Endothelial cell (in vitro differentiated cells): ENCODE data around the gene ZNF217. TPM values are rescaled to one million over a fixed set of nuclear protein-coding genes. Genes with fewer than 3 reads are reported as not detected.
"Not testable (repeated sequence)": the region's sequence is repeated elsewhere in the genome, so short reads cannot be mapped to it uniquely, and the experiment has no call there.

Source experiments
- DNase-seq: peaks from one replicate; pipeline ENCODE4 v3.0.0; 2021; ENCODE audit warnings: low spot score
- H3K27ac Mint-ChIP-seq: one replicate; pipeline ENCODE4 v1.8.0; 2021; ENCODE audit warnings: mixed read lengths, inconsistent platforms; ENCODE audit not compliant: unreplicated experiment
- H3K27me3 Mint-ChIP-seq: one replicate; pipeline ENCODE4 v1.8.0; 2021; ENCODE audit warnings: mild to moderate bottlenecking, moderate library complexity, mixed read lengths, inconsistent platforms; ENCODE audit not compliant: unreplicated experiment
- H3K36me3 Mint-ChIP-seq: one replicate; pipeline ENCODE4 v1.8.0; 2021; ENCODE audit warnings: mild to moderate bottlenecking, low read depth, mixed read lengths, inconsistent platforms; ENCODE audit not compliant: unreplicated experiment
- H3K4me1 Mint-ChIP-seq: one replicate; pipeline ENCODE4 v1.8.0; 2021; ENCODE audit warnings: mild to moderate bottlenecking, mixed read lengths, inconsistent platforms; ENCODE audit not compliant: unreplicated experiment
- H3K4me3 Mint-ChIP-seq: one replicate; pipeline ENCODE4 v1.8.0; 2021; ENCODE audit warnings: mild to moderate bottlenecking, mixed read lengths, inconsistent platforms; ENCODE audit not compliant: unreplicated experiment
- H3K9me3 Mint-ChIP-seq: one replicate; pipeline ENCODE4 v1.8.0; 2021; ENCODE audit warnings: mixed read lengths, inconsistent platforms; ENCODE audit not compliant: unreplicated experiment
- CTCF ChIP-seq: fragments of 200-600 bp; sonication (generic); IDR thresholded peaks from one replicate; pipeline ENCODE4 v1.5.0; 2021; ENCODE audit warnings: antibody characterized with exemption; ENCODE audit not compliant: unreplicated experiment
- total RNA-seq: library from RNA; stranded (reverse); fragmentation: NEBNext Ultra II Directional; extraction: Animal tissue kit (Norgen Biotek cat#: 25700); gene quantifications from one replicate; pipeline ENCODE4 v1.2.1, GENCODE V29; 2021; ENCODE audit not compliant: unreplicated experiment

ZNF217 gene
- total RNA-seq, 1 donor from 2014 or later, result 76.7 TPM

- no peak overlapping the region for H3K4me3 Mint-ChIP-seq
- H3K36me3 Mint-ChIP-seq, result no peaks in the 10 kb centered on the region
- H3K4me1 Mint-ChIP-seq, result no peaks in the 10 kb centered on the region
- peaks cover 2% of the 10 kb centered on the region for H3K27me3 Mint-ChIP-seq
- no peak for TF ChIP-seq CTCF
- no peaks in the 10 kb centered on the region for H3K9me3 Mint-ChIP-seq
- no peak for DNase-seq
- no peak overlapping the region for H3K27ac Mint-ChIP-seq
Measured at GRCh38 chr20:53557130-53557529, 36.5 kb downstream of the ZNF217 start.

GRCh38 chr20:53556267-53556897, 37.3 kb downstream of the ZNF217 start:
- Mint-ChIP-seq H3K27me3 (peaks cover 2% of the 10 kb centered on the region), H3K4me3 (no peak overlapping the region), H3K36me3 (no peaks in the 10 kb centered on the region), H3K4me1 (no peaks in the 10 kb centered on the region), H3K27ac (no peak overlapping the region), H3K9me3 (no peaks in the 10 kb centered on the region)
- no peak for DNase-seq
- no peak for TF ChIP-seq CTCF

- Mint-ChIP-seq H3K36me3 (no peaks in the 10 kb centered on the region), H3K27me3 (peaks cover 2% of the 10 kb centered on the region), H3K4me1 (no peaks in the 10 kb centered on the region), H3K9me3 (no peaks in the 10 kb centered on the region), H3K27ac (no peak overlapping the region), H3K4me3 (no peak overlapping the region)
- TF ChIP-seq CTCF, result no peak
- DNase-seq, result no peak
Measured at GRCh38 chr20:53555816-53556215, 37.8 kb downstream of the ZNF217 start.

GRCh38 chr20:53555081-53555480, 38.6 kb downstream of the ZNF217 start:
- no peak overlapping the region for H3K27ac Mint-ChIP-seq
- H3K9me3 Mint-ChIP-seq, result no peaks in the 10 kb centered on the region
- H3K4me1 Mint-ChIP-seq, result no peaks in the 10 kb centered on the region
- TF ChIP-seq CTCF, result no peak
- H3K27me3 Mint-ChIP-seq, result peaks cover 2% of the 10 kb centered on the region
- no peak overlapping the region for H3K4me3 Mint-ChIP-seq
- H3K36me3 Mint-ChIP-seq, result no peaks in the 10 kb centered on the region
- no peak for DNase-seq

GRCh38 chr20:53552572-53552893, 41.1 kb downstream of the ZNF217 start:
- not testable (repeated sequence) for H3K4me3 Mint-ChIP-seq, H3K36me3 Mint-ChIP-seq, H3K27ac Mint-ChIP-seq, DNase-seq, H3K9me3 Mint-ChIP-seq, H3K27me3 Mint-ChIP-seq, H3K4me1 Mint-ChIP-seq

GRCh38 chr20:53551719-53552571, 41.7 kb downstream of the ZNF217 start:
- DNase-seq, H3K4me3 Mint-ChIP-seq, H3K36me3 Mint-ChIP-seq, H3K27ac Mint-ChIP-seq, H3K9me3 Mint-ChIP-seq, H3K27me3 Mint-ChIP-seq, H3K4me1 Mint-ChIP-seq: not testable (repeated sequence)
